GM04504 (cell line): ENCODE results near the gene IL36RN.
"Not testable (repeated sequence)": the region's sequence is repeated elsewhere in the genome, so short reads cannot be mapped to it uniquely, and the experiment has no call there.

Source experiments
- DNase-seq: peaks from one replicate; pipeline ENCODE4 v3.0.0-alpha.2; 2012; ENCODE audit warnings: low read depth

IL36RN gene

GRCh38 chr2:113075030-113075429 lies 16.0 kb downstream of the IL36RN start:
- DNase-seq, result no peak

- no peak for DNase-seq
Observed at GRCh38 chr2:113075600-113075999, 16.6 kb downstream of the IL36RN start.

GRCh38 chr2:113076954-113077669 lies 18.1 kb downstream of the IL36RN start:
- no peak for DNase-seq

GRCh38 chr2:113077921-113078320 lies 18.9 kb downstream of the IL36RN start:
- no peak for DNase-seq

GRCh38 chr2:113078350-113078839 lies 19.4 kb downstream of the IL36RN start:
- no peak for DNase-seq

GRCh38 chr2:113079131-113079530 lies 20.1 kb downstream of the IL36RN start:
- DNase-seq, result no peak

GRCh38 chr2:113080134-113080533 lies 21.1 kb downstream of the IL36RN start:
- DNase-seq, result no peak

- no peak for DNase-seq
Observed at GRCh38 chr2:113081488-113082210, 22.7 kb downstream of the IL36RN start.

GRCh38 chr2:113083296-113083695 lies 24.3 kb downstream of the IL36RN start:
- no peak for DNase-seq

- no peak for DNase-seq
Observed at GRCh38 chr2:113084249-113085000, 25.4 kb downstream of the IL36RN start.

GRCh38 chr2:113085542-113085941 lies 26.5 kb downstream of the IL36RN start:
- DNase-seq, result no peak

- no peak for DNase-seq
Observed at GRCh38 chr2:113088213-113088992, 29.4 kb downstream of the IL36RN start.

- DNase-seq, result no peak
Observed at GRCh38 chr2:113089916-113090315, 30.9 kb downstream of the IL36RN start.

- DNase-seq, result no peak
Observed at GRCh38 chr2:113091231-113091896, 32.4 kb downstream of the IL36RN start.

- no peak for DNase-seq
Observed at GRCh38 chr2:113092864-113093612, 34.0 kb downstream of the IL36RN start.

- no peak for DNase-seq
Observed at GRCh38 chr2:113093613-113093977, 34.6 kb downstream of the IL36RN start.

- not testable (repeated sequence) for DNase-seq
Observed at GRCh38 chr2:113096306-113096705, 37.3 kb downstream of the IL36RN start.

GRCh38 chr2:113096842-113097618 lies 38.0 kb downstream of the IL36RN start:
- DNase-seq, result not testable (repeated sequence)

- DNase-seq, result no peak
Observed at GRCh38 chr2:113098041-113098440, 39.0 kb downstream of the IL36RN start.

- DNase-seq, result no peak
Observed at GRCh38 chr2:113098532-113098931, 39.5 kb downstream of the IL36RN start.
